ENCODE results near the gene LSM2.

- TF ChIP-seq REST (IDR thresholded peaks at IDR 0.05; ENCODE audit: insufficient read depth in 1 of 2, low read depth in 2 of 2, low read length in 2 of 2) = no peak
- TF ChIP-seq FOXP2 (optimal IDR thresholded peaks at IDR 0.05; ENCODE audit: borderline replicate concordance, extremely low read depth, extremely low read length, insufficient read depth) = no peak
- TF ChIP-seq POLR2AphosphoS5 (IDR thresholded peaks at IDR 0.05; ENCODE audit: low read depth, low read length) = no peak
- no peak for TF ChIP-seq TAF1 (IDR thresholded peaks at IDR 0.05; ENCODE audit: borderline replicate concordance, insufficient read depth, low read length)
Measured at GRCh38 chr6:31842053-31842452, 35.3 kb upstream of the LSM2 start.
